ENCODE results near the gene CAPS2.

- TF ChIP-seq CTCF (IDR thresholded peaks at IDR 0.05) (no peak), POLR2A (IDR thresholded peaks at IDR 0.05) (no peak)
Observed at GRCh38 chr12:75227132-75227531, 103.0 kb downstream of the CAPS2 start.
